Esophagus squamous epithelium (tissue), 4 donors: ENCODE results near the gene C19orf12.

ENCODE experiments used
- POLR2A ChIP-seq, 4 donors: fragments of 450-650 bp; IDR thresholded peaks; one replicate each; pipeline ENCODE4 v1.6.1; 2017; ENCODE audit warnings: antibody characterized with exemption in 4 of 4, mild to moderate bottlenecking in 4 of 4, moderate library complexity in 3 of 4
- TF ChIP-seq, protein P1 (sequence below), 6 experiments: fragments of 450-650 bp in 4 of 6; fragments of 200-600 bp in 2 of 6; sonication (generic) in 2 of 6; IDR thresholded peaks; one replicate each; pipeline ENCODE4 v1.5.1; 2016 to 2019; ENCODE audit warnings: antibody characterized with exemption in 6 of 6, mild to moderate bottlenecking in 4 of 6, moderate library complexity in 4 of 6

DNA sequence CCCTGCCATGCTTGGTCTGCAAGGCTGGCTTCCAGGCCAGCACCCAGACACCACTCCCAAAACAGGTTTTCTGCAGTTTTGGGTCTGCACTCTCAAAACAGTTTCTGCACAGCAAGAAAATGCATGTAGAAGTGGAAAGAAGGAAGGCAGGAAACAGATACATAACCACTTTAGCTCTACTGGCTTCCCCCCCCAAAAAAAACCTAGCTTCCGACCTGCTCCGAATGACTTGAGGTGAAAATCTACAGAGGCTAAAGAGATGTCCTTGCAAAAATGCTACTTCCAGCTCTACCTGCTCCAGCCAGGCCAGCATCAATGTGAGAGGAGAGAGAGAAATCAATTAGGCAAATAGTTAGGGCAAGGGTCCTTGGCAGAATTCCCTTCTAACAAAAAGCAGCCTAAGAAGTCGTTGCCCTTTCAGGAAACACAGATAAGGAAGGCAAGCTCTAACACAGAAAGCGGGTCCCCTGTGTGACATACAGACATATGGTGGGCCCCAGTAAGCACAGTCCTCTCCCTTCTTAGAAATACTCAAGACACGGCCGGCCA lies 3.4 kb downstream of the C19orf12 start:
- TF ChIP-seq, protein P1, sequence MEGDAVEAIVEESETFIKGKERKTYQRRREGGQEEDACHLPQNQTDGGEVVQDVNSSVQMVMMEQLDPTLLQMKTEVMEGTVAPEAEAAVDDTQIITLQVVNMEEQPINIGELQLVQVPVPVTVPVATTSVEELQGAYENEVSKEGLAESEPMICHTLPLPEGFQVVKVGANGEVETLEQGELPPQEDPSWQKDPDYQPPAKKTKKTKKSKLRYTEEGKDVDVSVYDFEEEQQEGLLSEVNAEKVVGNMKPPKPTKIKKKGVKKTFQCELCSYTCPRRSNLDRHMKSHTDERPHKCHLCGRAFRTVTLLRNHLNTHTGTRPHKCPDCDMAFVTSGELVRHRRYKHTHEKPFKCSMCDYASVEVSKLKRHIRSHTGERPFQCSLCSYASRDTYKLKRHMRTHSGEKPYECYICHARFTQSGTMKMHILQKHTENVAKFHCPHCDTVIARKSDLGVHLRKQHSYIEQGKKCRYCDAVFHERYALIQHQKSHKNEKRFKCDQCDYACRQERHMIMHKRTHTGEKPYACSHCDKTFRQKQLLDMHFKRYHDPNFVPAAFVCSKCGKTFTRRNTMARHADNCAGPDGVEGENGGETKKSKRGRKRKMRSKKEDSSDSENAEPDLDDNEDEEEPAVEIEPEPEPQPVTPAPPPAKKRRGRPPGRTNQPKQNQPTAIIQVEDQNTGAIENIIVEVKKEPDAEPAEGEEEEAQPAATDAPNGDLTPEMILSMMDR (IDR thresholded peaks at IDR 0.05), result no peak
- no peak for TF ChIP-seq POLR2A (IDR thresholded peaks at IDR 0.05)
